Activated CD8-positive, alpha-beta memory T cell treated with anti-CD3 and anti-CD28 coated beads, Interleukin-2, amount 50 U/mL, for 1 hour (primary cell): ENCODE data around the gene CD79B.

ENCODE experiments used
- DNase-seq: peaks from one replicate; pipeline ENCODE4 v3.0.0-alpha.2; 2020; ENCODE audit errors: extremely low read depth

Gene CD79B

GRCh38 chr17:63954402-63955063, 22.4 kb upstream of the CD79B start:
- no peak for DNase-seq

- DNase-seq: no peak
Observed at GRCh38 chr17:63950940-63951907, 19.1 kb upstream of the CD79B start.

- no peak for DNase-seq
Observed at GRCh38 chr17:63949576-63950250, 17.6 kb upstream of the CD79B start.

- DNase-seq: no peak
Observed at GRCh38 chr17:63948521-63948920, 16.4 kb upstream of the CD79B start.

GRCh38 chr17:63947711-63948330, 15.7 kb upstream of the CD79B start:
- DNase-seq: no peak

GRCh38 chr17:63946440-63947363, 14.6 kb upstream of the CD79B start:
- no peak for DNase-seq

- DNase-seq: no peak
Observed at GRCh38 chr17:63945784-63946439, 13.8 kb upstream of the CD79B start.

- DNase-seq: no peak
Observed at GRCh38 chr17:63944736-63945499, 12.8 kb upstream of the CD79B start.

- DNase-seq: no peak
Observed at GRCh38 chr17:63943745-63944144, 11.6 kb upstream of the CD79B start.

GRCh38 chr17:63942309-63942985, 10.3 kb upstream of the CD79B start:
- no peak for DNase-seq

- DNase-seq: no peak
Observed at GRCh38 chr17:63941751-63942150, 9.6 kb upstream of the CD79B start.

GRCh38 chr17:63941162-63941561, 9.0 kb upstream of the CD79B start:
- DNase-seq: no peak

- no peak for DNase-seq
Observed at GRCh38 chr17:63940584-63940983, 8.5 kb upstream of the CD79B start.

GRCh38 chr17:63939884-63940283, 7.8 kb upstream of the CD79B start:
- no peak for DNase-seq

GRCh38 chr17:63939401-63939800, 7.3 kb upstream of the CD79B start:
- DNase-seq: no peak

GRCh38 chr17:63937920-63938319, 5.8 kb upstream of the CD79B start:
- no peak for DNase-seq

GRCh38 chr17:63937319-63937718, 5.2 kb upstream of the CD79B start:
- no peak for DNase-seq

- DNase-seq: no peak
Observed at GRCh38 chr17:63934183-63935112, 2.3 kb upstream of the CD79B start.
